ENCODE data around the gene SLC39A7. TPM values are rescaled to one million over a fixed set of nuclear protein-coding genes. Genes with fewer than 3 reads are reported as not detected.

SLC39A7 gene
- total and polyA plus RNA-seq, 8 donors, result 71.9 to 149 (median 100) TPM

DNA sequence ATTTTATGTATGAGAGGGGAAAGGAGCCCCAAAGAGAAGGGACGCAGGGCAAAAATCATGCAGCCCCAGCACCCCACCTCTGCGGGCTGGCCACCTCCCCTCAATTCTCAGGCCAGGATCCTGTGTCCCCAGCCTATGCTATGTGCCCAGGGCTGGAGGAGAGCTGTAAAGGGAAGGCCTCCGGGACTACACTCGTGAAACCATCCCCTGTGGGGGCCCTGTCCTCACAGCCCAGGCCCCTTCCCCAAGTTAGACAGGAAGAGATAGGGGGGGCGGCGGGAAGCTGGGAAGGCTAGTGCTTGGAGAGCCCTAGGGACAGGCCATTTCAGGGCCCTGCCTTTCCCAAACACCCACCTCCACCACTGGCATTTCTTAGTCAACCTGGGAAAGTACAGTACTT, 7.0 kb upstream of the SLC39A7 start:
- ATAC-seq, result no peak
- no peak overlapping the region for H3K27ac ChIP-seq

GRCh38 chr6:33194431-33194979, 6.2 kb upstream of the SLC39A7 start:
- peaks cover 27 to 44% of the 10 kb centered on the region in 2 donors for H3K4me1 ChIP-seq
- DNase-seq (no peak), ATAC-seq (no peak)
- TF ChIP-seq CTCF (IDR thresholded peaks at IDR 0.05), result no peak
- H3K27me3 ChIP-seq, result peaks cover 24 to 41% of the 10 kb centered on the region in 2 donors
- peaks cover 0 to 39% of the 10 kb centered on the region in 2 donors for H3K36me3 ChIP-seq
- H3K27ac ChIP-seq, result no peak overlapping the region
- no peaks in the 10 kb centered on the region for H3K9me3 ChIP-seq
- no peak overlapping the region for H3K4me3 ChIP-seq
- intact Hi-C loops (cut with DNase I), result no loop called here

More for the DNA sequence above, 7.0 kb upstream of the SLC39A7 start:
- peak in 1 of 4 donors; percentile 41 for DNase-seq
- no peak overlapping the region for H3K4me3 ChIP-seq
- intact Hi-C loops (cut with DNase I), result no loop called here
- no peaks in the 10 kb centered on the region for H3K9me3 ChIP-seq
- H3K27me3 ChIP-seq, result peaks cover 24 to 50% of the 10 kb centered on the region in 2 donors
- no peak for TF ChIP-seq CTCF (IDR thresholded peaks at IDR 0.05)
- peaks cover 20 to 35% of the 10 kb centered on the region in 2 donors for H3K4me1 ChIP-seq
- H3K36me3 ChIP-seq, result peaks cover 0 to 39% of the 10 kb centered on the region in 2 donors

DNA sequence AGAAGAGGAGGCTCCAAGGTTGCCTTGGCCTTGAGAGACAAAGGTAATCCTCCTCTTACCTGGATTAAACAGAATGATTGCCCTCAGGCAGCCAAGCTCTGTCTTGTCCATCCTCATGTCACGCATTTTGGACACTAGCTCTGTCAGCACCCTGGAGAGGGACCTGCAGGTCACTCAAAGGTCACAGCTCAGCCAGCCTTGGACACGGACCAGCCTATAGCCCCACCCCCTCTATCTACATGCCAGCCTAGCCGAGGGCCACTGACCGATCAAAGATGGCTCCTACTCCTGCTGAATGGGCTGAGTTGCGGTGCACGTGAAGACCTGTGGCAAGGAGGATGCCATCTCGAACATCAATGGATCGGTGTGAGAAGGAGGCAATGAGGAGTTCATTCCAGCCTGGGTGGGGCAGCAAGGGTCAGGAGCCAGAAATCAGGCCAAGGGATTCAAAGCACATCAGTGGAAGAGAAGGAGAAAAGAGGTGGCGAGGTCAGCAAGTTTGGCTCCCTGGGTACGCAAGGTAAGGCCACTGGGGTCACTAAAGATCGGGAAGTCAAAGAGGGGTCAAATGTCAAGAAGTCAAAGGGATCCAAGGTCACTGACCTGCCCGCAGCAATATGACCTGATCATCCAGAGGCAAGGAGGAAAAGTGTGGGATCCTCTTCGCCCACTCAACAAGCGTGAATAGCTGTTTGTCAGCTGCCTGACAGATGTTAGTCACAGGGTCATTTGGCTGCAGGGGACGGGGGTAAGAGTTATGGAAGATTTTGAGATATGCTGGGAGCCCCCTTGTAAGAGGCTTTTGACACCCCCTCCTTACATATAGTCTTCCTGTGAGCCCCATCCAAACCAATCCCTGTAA, 5.1 kb upstream of the SLC39A7 start:
- peaks cover 0 to 39% of the 10 kb centered on the region in 2 donors for H3K36me3 ChIP-seq

DNA sequence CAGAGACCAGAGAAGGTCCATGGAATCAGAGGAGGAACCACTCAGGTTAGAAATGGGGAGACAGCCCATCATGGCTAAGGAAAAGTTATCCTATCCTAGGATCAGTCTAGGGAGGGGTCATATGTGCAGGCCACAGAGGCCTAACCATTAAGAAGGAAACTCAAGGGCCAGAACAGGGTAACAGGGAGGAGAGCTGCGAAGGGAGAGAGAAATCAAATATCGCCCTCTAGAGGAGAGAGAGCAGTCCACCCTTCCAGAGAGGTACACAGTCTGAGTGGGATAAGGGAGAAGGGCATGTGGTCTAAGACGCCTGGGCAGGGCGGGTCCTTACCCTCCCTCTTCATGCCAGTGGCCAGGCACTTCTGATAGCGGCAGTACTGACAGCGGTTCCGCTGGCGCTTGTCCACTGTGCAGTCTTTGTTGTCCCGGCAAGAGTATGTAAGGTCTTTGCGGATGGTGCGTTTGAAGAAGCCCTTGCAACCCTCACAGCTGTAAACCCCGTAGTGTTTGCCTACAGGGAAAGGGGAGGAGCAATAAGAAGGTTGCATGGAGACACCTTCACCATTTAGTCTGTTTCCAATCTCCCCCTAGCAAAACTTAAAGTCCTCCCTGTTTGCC, 3.1 kb upstream of the SLC39A7 start:
- peak in 3 of 4 donors; percentile 41 to 69 (median 57) for DNase-seq
- no peak overlapping the region for H3K27ac ChIP-seq
- H3K9me3 ChIP-seq, result no peaks in the 10 kb centered on the region
- peak; percentile 58 for ATAC-seq
- H3K4me3 ChIP-seq, result no peak overlapping the region
- peak; percentile 46 to 71 for TF ChIP-seq CTCF (IDR thresholded peaks at IDR 0.05)
- H3K36me3 ChIP-seq, result peaks cover 0 to 51% of the 10 kb centered on the region in 2 donors
- peaks cover 36 to 52% of the 10 kb centered on the region in 2 donors for H3K4me1 ChIP-seq
- intact Hi-C loops (cut with DNase I), result no loop called here
- peaks cover 5 to 12% of the 10 kb centered on the region in 2 donors for H3K27me3 ChIP-seq

More for the DNA sequence above, 5.1 kb upstream of the SLC39A7 start:
- no peak for TF ChIP-seq CTCF (IDR thresholded peaks at IDR 0.05)
- ATAC-seq, result no peak
- peaks cover 22 to 32% of the 10 kb centered on the region in 2 donors for H3K27me3 ChIP-seq
- no peak overlapping the region for H3K4me3 ChIP-seq
- H3K9me3 ChIP-seq, result no peaks in the 10 kb centered on the region
- peaks cover 27 to 46% of the 10 kb centered on the region in 2 donors for H3K4me1 ChIP-seq
- DNase-seq, result no peak
- H3K27ac ChIP-seq, result no peak overlapping the region
- intact Hi-C loops (cut with DNase I), result no loop called here
